Thyroid gland (tissue), 4 donors: ENCODE results near the gene UBASH3B. TPM values are rescaled to one million over a fixed set of nuclear protein-coding genes. Genes with fewer than 3 reads are reported as not detected.

Experiments used
- DNase-seq, 2 donors: peaks; one replicate each; pipeline ENCODE4 v3.0.0-alpha.2; 2019
- H3K27ac ChIP-seq, 3 donors: fragments of 200-600 bp; sonication (generic); 1 replicate in 2 of 3; 2 replicates in 1 of 3; pipeline ENCODE4 v1.5.1; 2016 to 2019; ENCODE audit warnings: mild to moderate bottlenecking in 1 of 3, moderate library complexity in 1 of 3
- H3K27me3 ChIP-seq: fragments of 200-600 bp; sonication (generic); one replicate; pipeline ENCODE4 v1.5.1; 2019
- H3K36me3 ChIP-seq, 2 donors: fragments of 200-600 bp; sonication (generic); one replicate each; pipeline ENCODE4 v1.5.1; 2016 to 2019
- H3K4me1 ChIP-seq, 2 donors: fragments of 200-600 bp; sonication (generic); one replicate each; pipeline ENCODE4 v1.5.1; 2017 to 2019
- H3K4me3 ChIP-seq, 3 donors: fragments of 200-600 bp; sonication (generic); replicated peaks in 1 of 3; 1 replicate in 2 of 3; 2 replicates in 1 of 3; pipeline ENCODE4 v1.5.1; 2016; ENCODE audit warnings: mild to moderate bottlenecking in 1 of 3
- H3K9me3 ChIP-seq: fragments of 200-600 bp; sonication (generic); one replicate; pipeline ENCODE4 v1.5.1; 2017
- POLR2A ChIP-seq, 2 donors: fragments of 450-650 bp; IDR thresholded peaks; one replicate each; pipeline ENCODE4 v1.6.1; 2017; ENCODE audit warnings: antibody characterized with exemption in 2 of 2, mild to moderate bottlenecking in 2 of 2, moderate library complexity in 1 of 2
- whole genome bisulfite sequencing, 2 donors: methylation state at CpG; one replicate each; pipeline ENCODE4 v1.1.5; 2017; 5-methylcytosine and 5-hydroxymethylcytosine counted together
- intact Hi-C: fragments of 100-400 bp; cut with DNase I; formaldehyde crosslinking; loops from one replicate; pipeline ENCODE4 v1.15.1; 2023
- total RNA-seq, 4 donors: library from RNA; depleted of rRNA; stranded (reverse); fragments of >200 nt; gene quantifications; one replicate each; pipeline ENCODE4 v1.2.3, GENCODE V29; 2016
- TF ChIP-seq, protein P1 (sequence below), 6 experiments: fragments of 200-600 bp in 3 of 6; fragments of 450-650 bp in 3 of 6; sonication (generic) in 3 of 6; IDR thresholded peaks; one replicate each; pipeline ENCODE4 v1.5.1; 2016 to 2019; ENCODE audit warnings: antibody characterized with exemption in 6 of 6, mild to moderate bottlenecking in 2 of 6, inconsistent platforms in 1 of 6, moderate library complexity in 1 of 6

UBASH3B gene
- total RNA-seq, 4 donors from 2014 or later: 4.3 to 16.6 (median 9.1) TPM

DNA sequence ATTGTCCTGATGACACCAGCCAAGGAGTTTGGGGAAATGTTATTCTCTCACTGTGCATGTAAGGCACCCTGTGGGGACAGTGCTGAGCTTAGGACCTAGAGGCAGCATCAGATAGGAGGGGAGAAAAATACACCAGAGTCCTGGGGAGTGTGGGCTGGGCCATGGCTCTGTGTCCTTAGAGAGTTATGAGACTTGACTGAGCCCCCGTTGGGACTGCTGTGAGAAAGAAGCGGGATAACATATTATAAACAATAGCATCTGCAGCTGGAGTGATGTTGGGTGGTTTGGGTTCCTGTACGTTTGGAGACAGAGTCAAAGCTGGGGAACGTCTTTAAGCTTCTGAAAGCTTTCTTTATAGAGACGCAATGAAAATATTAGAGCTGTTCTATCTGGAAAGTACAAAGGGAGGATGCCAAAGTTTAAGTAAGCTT, 91.8 kb downstream of the UBASH3B start:
- intact Hi-C loops: no loop called here
- TF ChIP-seq, protein P1, sequence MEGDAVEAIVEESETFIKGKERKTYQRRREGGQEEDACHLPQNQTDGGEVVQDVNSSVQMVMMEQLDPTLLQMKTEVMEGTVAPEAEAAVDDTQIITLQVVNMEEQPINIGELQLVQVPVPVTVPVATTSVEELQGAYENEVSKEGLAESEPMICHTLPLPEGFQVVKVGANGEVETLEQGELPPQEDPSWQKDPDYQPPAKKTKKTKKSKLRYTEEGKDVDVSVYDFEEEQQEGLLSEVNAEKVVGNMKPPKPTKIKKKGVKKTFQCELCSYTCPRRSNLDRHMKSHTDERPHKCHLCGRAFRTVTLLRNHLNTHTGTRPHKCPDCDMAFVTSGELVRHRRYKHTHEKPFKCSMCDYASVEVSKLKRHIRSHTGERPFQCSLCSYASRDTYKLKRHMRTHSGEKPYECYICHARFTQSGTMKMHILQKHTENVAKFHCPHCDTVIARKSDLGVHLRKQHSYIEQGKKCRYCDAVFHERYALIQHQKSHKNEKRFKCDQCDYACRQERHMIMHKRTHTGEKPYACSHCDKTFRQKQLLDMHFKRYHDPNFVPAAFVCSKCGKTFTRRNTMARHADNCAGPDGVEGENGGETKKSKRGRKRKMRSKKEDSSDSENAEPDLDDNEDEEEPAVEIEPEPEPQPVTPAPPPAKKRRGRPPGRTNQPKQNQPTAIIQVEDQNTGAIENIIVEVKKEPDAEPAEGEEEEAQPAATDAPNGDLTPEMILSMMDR (IDR thresholded peaks at IDR 0.05): no peak
- TF ChIP-seq POLR2A (IDR thresholded peaks at IDR 0.05): no peak
- Histone ChIP-seq H3K4me1 (peaks cover 0 to 1% of the 10 kb centered on the region in 2 donors), H3K27me3 (no peaks in the 10 kb centered on the region), H3K4me3 (no peak overlapping the region), H3K27ac (no peak overlapping the region), H3K36me3 (no peaks in the 10 kb centered on the region), H3K9me3 (no peaks in the 10 kb centered on the region)
- no peak for DNase-seq
- WGBS, 2 donors: 62 to 65% methylated on average over 5 of the region's 5 CpGs

DNA sequence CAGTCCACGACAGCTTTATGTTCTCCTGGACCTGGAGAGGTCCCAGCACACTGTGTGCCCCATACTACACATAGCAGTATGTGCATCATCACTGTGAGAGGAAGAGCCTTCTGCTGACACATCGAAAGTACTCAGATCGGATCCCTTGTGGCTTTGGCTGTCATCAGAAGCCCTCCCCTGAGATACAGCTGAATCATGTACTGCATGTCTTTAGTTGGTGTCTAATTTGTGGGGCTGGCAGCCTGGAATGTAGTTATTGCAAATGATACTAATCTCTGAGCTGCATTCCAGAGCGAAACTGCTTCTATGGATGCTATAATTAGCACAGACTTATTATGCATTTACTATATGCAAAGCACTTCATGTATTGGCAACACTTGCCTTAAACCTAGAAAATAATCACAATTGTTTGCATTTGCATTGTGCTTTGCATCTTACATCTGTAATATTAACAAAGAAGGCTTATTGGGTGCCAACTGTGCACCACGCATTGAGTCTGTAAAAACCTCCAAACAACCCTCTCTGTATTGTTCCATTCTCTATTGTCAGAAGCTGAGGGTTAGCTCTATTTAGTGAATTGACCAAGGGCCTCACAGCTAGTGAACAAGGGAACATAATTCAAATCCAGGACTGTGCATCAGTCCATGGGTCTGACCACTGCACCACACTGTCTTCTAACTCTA, 93.6 kb downstream of the UBASH3B start:
- Histone ChIP-seq H3K27ac (no peak overlapping the region), H3K27me3 (no peaks in the 10 kb centered on the region), H3K9me3 (no peaks in the 10 kb centered on the region), H3K36me3 (no peaks in the 10 kb centered on the region), H3K4me3 (no peak overlapping the region), H3K4me1 (no peaks in the 10 kb centered on the region)
- TF ChIP-seq, protein P1 (IDR thresholded peaks at IDR 0.05): no peak
- TF ChIP-seq POLR2A (IDR thresholded peaks at IDR 0.05): no peak
- intact Hi-C loops: no loop called here
- peak in 1 of 2 donors; percentile 8 for DNase-seq
- 73 to 75% methylated on average over 5 of the region's 5 CpGs for WGBS, 2 donors

DNA sequence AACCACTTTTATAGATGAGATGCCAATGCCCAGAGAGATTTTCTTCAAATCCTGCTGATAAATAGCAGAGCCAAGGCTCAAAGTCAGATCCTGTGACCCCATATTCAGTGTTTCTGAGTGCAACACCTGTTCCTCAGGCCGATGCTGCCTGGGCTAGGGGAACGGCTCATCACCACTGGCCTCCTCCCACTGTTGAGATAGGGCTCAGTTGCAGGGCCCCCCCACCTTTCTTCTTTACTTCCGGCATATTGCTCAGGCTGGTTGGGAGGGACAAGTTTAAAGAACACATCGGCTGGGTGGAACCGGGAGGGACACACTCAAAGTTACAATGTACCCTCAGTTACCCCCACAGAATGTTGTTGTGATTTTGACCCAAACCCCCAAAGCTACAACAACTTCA, 94.5 kb downstream of the UBASH3B start:
- Histone ChIP-seq H3K9me3 (no peaks in the 10 kb centered on the region), H3K4me1 (no peaks in the 10 kb centered on the region), H3K4me3 (no peak overlapping the region), H3K27me3 (no peaks in the 10 kb centered on the region), H3K36me3 (no peaks in the 10 kb centered on the region), H3K27ac (no peak overlapping the region)
- DNase-seq: no peak
- TF ChIP-seq POLR2A (IDR thresholded peaks at IDR 0.05): no peak
- TF ChIP-seq, protein P1 (IDR thresholded peaks at IDR 0.05): no peak
- intact Hi-C loops: no loop called here
- 95% methylated on average over 5 of the region's 5 CpGs for WGBS, 2 donors

DNA sequence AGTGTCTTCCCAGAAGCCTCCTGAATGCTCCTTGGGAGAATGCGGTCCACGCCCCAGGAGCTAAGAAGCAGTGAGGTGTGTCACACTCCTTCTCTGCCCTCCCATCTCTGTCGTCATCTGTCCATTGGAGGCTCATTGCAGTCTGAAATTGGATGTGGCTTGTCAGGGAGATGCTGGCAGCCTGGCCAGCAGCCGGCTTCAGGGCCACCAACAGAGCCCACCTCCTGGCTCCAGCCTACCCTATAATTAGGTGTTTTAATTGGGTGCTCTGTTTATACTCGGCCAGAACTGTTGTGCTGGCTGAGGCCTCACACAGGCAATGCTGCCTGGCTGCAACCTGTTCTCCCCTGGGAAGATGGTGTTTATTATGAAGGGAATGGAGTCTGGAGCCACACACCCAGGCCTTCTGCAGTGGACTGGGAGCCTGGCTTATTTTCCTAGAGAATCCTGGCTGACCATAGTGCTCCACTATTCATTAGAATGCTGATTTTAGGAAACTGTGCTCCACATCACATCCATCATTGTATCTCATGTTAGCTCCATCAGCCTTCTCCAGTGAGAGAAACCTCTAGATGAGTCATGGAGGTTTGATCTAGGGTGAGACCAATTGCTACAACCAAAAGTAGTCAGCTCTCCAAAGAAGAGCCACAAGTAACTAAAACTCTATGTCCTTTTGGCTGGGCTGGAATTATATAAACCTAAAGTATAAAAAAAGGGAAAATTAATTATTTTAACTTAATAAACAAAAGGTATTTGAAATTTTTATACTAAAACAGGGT, 96.0 kb downstream of the UBASH3B start:
- no peaks in the 10 kb centered on the region for H3K9me3 ChIP-seq
- intact Hi-C loops: no loop called here
- H3K36me3 ChIP-seq: no peaks in the 10 kb centered on the region
- H3K4me3 ChIP-seq: no peak overlapping the region
- TF ChIP-seq POLR2A (IDR thresholded peaks at IDR 0.05): no peak
- TF ChIP-seq, protein P1 (IDR thresholded peaks at IDR 0.05): no peak
- H3K27me3 ChIP-seq: no peaks in the 10 kb centered on the region
- WGBS, 2 donors: 84 to 85% methylated on average over 5 of the region's 5 CpGs
- no peak overlapping the region for H3K27ac ChIP-seq
- no peaks in the 10 kb centered on the region for H3K4me1 ChIP-seq
- no peak for DNase-seq

DNA sequence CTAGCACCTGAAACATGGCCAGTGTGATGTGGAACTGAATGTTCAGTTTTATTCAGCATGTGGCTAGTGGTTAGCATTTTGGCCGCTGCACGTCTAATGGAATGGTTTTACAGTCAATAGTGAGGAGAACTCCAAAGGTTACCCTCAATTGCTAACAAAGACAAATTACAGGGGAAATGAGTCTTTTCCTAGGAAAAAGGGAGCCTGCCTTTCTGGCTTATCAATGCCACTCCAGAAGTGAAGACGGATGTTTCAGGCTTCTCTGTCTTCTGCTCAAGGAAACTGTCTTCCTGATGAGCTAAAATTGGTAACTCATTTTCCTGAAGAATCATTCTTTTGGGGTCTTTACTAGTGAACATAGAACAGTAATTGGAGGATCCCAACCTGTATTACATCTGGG, 98.5 kb downstream of the UBASH3B start:
- H3K27ac ChIP-seq: no peak overlapping the region
- H3K4me3 ChIP-seq: no peak overlapping the region
- H3K36me3 ChIP-seq: no peaks in the 10 kb centered on the region
- 94% methylated on average over 3 of the region's 3 CpGs for WGBS, 2 donors
- intact Hi-C loops: no loop called here
- TF ChIP-seq, protein P1 (IDR thresholded peaks at IDR 0.05): no peak
- TF ChIP-seq POLR2A (IDR thresholded peaks at IDR 0.05): no peak
- peaks cover 4 to 5% of the 10 kb centered on the region in 2 donors for H3K4me1 ChIP-seq
- DNase-seq: no peak
- no peaks in the 10 kb centered on the region for H3K9me3 ChIP-seq
- no peaks in the 10 kb centered on the region for H3K27me3 ChIP-seq
